ENCODE data around the gene POU2F2. TPM values are rescaled to one million over a fixed set of nuclear protein-coding genes. Genes with fewer than 3 reads are reported as not detected.

The POU2F2 gene
- total and polyA plus RNA-seq, 2 experiments from 2014 or later: 2.3 to 4.6 TPM

DNA sequence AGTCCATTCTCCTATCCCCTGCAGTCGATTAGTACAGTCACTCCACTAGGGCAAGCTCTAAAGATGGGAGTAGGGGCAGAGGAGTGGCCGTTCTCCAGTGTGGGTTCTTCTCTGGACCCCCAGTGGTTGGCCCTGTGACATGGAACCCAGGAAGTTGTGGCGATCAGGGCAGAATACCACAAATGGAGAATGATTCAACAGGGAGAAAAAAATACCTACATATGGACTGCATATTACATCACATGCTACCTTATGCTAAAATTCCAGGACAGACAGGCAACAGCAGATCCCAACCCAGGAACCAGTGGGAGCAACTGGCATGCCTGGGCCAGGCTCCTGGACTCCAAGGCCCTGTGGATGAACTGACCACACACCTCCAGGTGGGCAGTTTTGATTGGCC lies 20.4 kb downstream of the POU2F2 start:
- no peaks in the 10 kb centered on the region for H3K36me3 Mint-ChIP-seq (ENCODE audit: low read depth)
- no peak overlapping the region for H3K4me3 Mint-ChIP-seq
- no peak overlapping the region for H3K4me2 ChIP-seq
- H3K27me3 Mint-ChIP-seq (ENCODE audit: insufficient read depth, low read depth, poor library complexity): peaks cover 15% of the 10 kb centered on the region
- peaks cover 7% of the 10 kb centered on the region; the same call in 1 of the 2 replicates for H3F3A ChIP-seq (replicated peaks; ENCODE audit: low read depth)
- H3K4me1 Mint-ChIP-seq: peaks cover 31% of the 10 kb centered on the region
- no peak overlapping the region for H2AFZ ChIP-seq
- no peaks in the 10 kb centered on the region for H3K9me2 ChIP-seq (ENCODE audit: insufficient read depth)
- TF ChIP-seq NANOG (IDR thresholded peaks at IDR 0.05; ENCODE audit: borderline replicate concordance): no peak
- TF ChIP-seq, protein P1, sequence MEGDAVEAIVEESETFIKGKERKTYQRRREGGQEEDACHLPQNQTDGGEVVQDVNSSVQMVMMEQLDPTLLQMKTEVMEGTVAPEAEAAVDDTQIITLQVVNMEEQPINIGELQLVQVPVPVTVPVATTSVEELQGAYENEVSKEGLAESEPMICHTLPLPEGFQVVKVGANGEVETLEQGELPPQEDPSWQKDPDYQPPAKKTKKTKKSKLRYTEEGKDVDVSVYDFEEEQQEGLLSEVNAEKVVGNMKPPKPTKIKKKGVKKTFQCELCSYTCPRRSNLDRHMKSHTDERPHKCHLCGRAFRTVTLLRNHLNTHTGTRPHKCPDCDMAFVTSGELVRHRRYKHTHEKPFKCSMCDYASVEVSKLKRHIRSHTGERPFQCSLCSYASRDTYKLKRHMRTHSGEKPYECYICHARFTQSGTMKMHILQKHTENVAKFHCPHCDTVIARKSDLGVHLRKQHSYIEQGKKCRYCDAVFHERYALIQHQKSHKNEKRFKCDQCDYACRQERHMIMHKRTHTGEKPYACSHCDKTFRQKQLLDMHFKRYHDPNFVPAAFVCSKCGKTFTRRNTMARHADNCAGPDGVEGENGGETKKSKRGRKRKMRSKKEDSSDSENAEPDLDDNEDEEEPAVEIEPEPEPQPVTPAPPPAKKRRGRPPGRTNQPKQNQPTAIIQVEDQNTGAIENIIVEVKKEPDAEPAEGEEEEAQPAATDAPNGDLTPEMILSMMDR (conservative IDR thresholded peaks at IDR 0.05; ENCODE audit: low read depth in 2 of 2): no peak
- TF ChIP-seq, protein P2, sequence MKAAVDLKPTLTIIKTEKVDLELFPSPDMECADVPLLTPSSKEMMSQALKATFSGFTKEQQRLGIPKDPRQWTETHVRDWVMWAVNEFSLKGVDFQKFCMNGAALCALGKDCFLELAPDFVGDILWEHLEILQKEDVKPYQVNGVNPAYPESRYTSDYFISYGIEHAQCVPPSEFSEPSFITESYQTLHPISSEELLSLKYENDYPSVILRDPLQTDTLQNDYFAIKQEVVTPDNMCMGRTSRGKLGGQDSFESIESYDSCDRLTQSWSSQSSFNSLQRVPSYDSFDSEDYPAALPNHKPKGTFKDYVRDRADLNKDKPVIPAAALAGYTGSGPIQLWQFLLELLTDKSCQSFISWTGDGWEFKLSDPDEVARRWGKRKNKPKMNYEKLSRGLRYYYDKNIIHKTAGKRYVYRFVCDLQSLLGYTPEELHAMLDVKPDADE (IDR thresholded peaks at IDR 0.05): no peak
- TF ChIP-seq STAT1 (IDR thresholded peaks at IDR 0.05; ENCODE audit: unreplicated experiment): no peak
- no peak for TF ChIP-seq CREB1 (CRISPR knock-in tag; IDR thresholded peaks at IDR 0.05; ENCODE audit: low read depth)
- no peaks in the 10 kb centered on the region for H3K27me3 ChIP-seq (ENCODE audit: insufficient read depth)
- ATAC-seq: no peak
- no peaks in the 10 kb centered on the region for H3K79me2 ChIP-seq (replicated peaks; ENCODE audit: insufficient read depth)
- H4K20me1 ChIP-seq (replicated peaks; ENCODE audit: insufficient read depth): no peaks in the 10 kb centered on the region
- H3K4me3 ChIP-seq: no peak overlapping the region
- DNase-seq (ENCODE audit: low spot score): no peak
- no peaks in the 10 kb centered on the region for H3K9me3 Mint-ChIP-seq
- H3K4me1 ChIP-seq (ENCODE audit: insufficient read depth): peaks cover 15% of the 10 kb centered on the region
- H3K27ac ChIP-seq (ENCODE audit: low read depth): no peak overlapping the region
- no peak overlapping the region for H3K27ac Mint-ChIP-seq
- H3K36me3 ChIP-seq (ENCODE audit: insufficient read depth): no peaks in the 10 kb centered on the region

DNA sequence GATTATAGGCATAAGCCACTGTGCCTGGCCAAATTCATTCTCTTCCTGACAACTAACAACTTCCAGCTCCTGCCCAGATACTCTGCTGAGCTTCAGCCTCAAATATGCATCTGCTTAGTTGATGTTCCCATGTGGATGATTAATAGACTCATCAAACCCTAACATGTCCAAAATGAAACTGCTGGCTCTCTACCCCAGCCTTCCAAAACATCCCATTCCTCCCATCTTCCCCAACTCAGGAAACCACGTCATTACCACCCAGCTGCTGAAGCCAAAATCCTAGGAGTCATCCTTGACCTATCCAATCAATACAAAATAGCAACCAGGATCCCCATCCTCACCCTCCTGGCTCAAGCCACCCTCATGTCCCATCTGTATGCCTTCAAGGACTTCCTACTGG lies 20.9 kb downstream of the POU2F2 start:
- H3K4me1 Mint-ChIP-seq: peaks cover 31% of the 10 kb centered on the region
- H3K4me3 ChIP-seq: no peak overlapping the region
- H2AFZ ChIP-seq: no peak overlapping the region
- no peak overlapping the region for H3K27ac ChIP-seq (ENCODE audit: low read depth)
- H3K36me3 Mint-ChIP-seq (ENCODE audit: low read depth): no peaks in the 10 kb centered on the region
- H3K36me3 ChIP-seq (ENCODE audit: insufficient read depth): no peaks in the 10 kb centered on the region
- H3K9me3 Mint-ChIP-seq: no peaks in the 10 kb centered on the region
- H4K20me1 ChIP-seq (replicated peaks; ENCODE audit: insufficient read depth): no peaks in the 10 kb centered on the region
- H3K4me2 ChIP-seq: no peak overlapping the region
- no peak overlapping the region for H3K4me3 Mint-ChIP-seq
- no peak for ATAC-seq
- H3K27me3 Mint-ChIP-seq (ENCODE audit: insufficient read depth, low read depth, poor library complexity): peaks cover 16% of the 10 kb centered on the region
- H3K79me2 ChIP-seq (replicated peaks; ENCODE audit: insufficient read depth): no peaks in the 10 kb centered on the region
- H3K9me2 ChIP-seq (ENCODE audit: insufficient read depth): no peaks in the 10 kb centered on the region
- no peak overlapping the region for H3K27ac Mint-ChIP-seq
- peaks cover 7% of the 10 kb centered on the region; the same call in 1 of the 2 replicates for H3F3A ChIP-seq (replicated peaks; ENCODE audit: low read depth)
- H3K27me3 ChIP-seq (ENCODE audit: insufficient read depth): no peaks in the 10 kb centered on the region
- DNase-seq (ENCODE audit: low spot score): no peak
- peaks cover 15% of the 10 kb centered on the region for H3K4me1 ChIP-seq (ENCODE audit: insufficient read depth)
- TF ChIP-seq, protein P3, sequence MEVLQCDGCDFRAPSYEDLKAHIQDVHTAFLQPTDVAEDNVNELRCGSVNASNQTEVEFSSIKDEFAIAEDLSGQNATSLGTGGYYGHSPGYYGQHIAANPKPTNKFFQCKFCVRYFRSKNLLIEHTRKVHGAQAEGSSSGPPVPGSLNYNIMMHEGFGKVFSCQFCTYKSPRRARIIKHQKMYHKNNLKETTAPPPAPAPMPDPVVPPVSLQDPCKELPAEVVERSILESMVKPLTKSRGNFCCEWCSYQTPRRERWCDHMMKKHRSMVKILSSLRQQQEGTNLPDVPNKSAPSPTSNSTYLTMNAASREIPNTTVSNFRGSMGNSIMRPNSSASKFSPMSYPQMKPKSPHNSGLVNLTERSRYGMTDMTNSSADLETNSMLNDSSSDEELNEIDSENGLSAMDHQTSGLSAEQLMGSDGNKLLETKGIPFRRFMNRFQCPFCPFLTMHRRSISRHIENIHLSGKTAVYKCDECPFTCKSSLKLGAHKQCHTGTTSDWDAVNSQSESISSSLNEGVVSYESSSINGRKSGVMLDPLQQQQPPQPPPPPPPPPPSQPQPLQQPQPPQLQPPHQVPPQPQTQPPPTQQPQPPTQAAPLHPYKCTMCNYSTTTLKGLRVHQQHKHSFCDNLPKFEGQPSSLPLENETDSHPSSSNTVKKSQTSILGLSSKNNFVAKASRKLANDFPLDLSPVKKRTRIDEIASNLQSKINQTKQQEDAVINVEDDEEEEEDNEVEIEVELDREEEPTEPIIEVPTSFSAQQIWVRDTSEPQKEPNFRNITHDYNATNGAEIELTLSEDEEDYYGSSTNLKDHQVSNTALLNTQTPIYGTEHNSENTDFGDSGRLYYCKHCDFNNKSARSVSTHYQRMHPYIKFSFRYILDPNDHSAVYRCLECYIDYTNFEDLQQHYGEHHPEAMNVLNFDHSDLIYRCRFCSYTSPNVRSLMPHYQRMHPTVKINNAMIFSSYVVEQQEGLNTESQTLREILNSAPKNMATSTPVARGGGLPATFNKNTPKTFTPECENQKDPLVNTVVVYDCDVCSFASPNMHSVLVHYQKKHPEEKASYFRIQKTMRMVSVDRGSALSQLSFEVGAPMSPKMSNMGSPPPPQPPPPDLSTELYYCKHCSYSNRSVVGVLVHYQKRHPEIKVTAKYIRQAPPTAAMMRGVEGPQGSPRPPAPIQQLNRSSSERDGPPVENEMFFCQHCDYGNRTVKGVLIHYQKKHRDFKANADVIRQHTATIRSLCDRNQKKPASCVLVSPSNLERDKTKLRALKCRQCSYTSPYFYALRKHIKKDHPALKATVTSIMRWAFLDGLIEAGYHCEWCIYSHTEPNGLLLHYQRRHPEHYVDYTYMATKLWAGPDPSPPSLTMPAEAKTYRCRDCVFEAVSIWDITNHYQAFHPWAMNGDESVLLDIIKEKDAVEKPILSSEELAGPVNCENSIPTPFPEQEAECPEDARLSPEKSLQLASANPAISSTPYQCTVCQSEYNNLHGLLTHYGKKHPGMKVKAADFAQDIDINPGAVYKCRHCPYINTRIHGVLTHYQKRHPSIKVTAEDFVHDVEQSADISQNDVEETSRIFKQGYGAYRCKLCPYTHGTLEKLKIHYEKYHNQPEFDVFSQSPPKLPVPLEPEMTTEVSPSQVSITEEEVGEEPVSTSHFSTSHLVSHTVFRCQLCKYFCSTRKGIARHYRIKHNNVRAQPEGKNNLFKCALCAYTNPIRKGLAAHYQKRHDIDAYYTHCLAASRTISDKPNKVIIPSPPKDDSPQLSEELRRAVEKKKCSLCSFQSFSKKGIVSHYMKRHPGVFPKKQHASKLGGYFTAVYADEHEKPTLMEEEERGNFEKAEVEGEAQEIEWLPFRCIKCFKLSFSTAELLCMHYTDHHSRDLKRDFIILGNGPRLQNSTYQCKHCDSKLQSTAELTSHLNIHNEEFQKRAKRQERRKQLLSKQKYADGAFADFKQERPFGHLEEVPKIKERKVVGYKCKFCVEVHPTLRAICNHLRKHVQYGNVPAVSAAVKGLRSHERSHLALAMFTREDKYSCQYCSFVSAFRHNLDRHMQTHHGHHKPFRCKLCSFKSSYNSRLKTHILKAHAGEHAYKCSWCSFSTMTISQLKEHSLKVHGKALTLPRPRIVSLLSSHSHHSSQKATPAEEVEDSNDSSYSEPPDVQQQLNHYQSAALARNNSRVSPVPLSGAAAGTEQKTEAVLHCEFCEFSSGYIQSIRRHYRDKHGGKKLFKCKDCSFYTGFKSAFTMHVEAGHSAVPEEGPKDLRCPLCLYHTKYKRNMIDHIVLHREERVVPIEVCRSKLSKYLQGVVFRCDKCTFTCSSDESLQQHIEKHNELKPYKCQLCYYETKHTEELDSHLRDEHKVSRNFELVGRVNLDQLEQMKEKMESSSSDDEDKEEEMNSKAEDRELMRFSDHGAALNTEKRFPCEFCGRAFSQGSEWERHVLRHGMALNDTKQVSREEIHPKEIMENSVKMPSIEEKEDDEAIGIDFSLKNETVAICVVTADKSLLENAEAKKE (CRISPR knock-in tag; IDR thresholded peaks at IDR 0.05): no peak
- TF ChIP-seq, protein P1 (conservative IDR thresholded peaks at IDR 0.05; ENCODE audit: low read depth in 2 of 2): no peak
- no peak for TF ChIP-seq STAT1 (IDR thresholded peaks at IDR 0.05; ENCODE audit: unreplicated experiment)

All from GM23338 (cell line).